Large intestine (tissue), 3 donors: Measurements from ENCODE around the gene TMOD1. TPM values are rescaled to one million over a fixed set of nuclear protein-coding genes. Genes with fewer than 3 reads are reported as not detected.

Experiments
- DNase-seq, 2 donors: peaks; one replicate each; pipeline versions ENCODE4 v3.0.0 to v3.0.0-alpha.2; 2013
- H3K27ac ChIP-seq: one replicate; pipeline ENCODE4 v1.5.1; 2013; ENCODE audit warnings: low read length
- H3K27me3 ChIP-seq: 2 replicates; pipeline ENCODE4 v1.6.1; 2013; ENCODE audit warnings: low read length; ENCODE audit not compliant: control insufficient read depth, insufficient read depth
- H3K36me3 ChIP-seq: 2 replicates; pipeline ENCODE4 v1.6.1; 2013; ENCODE audit warnings: low read length; ENCODE audit not compliant: control insufficient read depth, insufficient read depth
- H3K4me1 ChIP-seq: one replicate; pipeline ENCODE4 v1.6.1; 2013; ENCODE audit warnings: low read length; ENCODE audit not compliant: control insufficient read depth, insufficient read depth
- H3K4me3 ChIP-seq: one replicate; pipeline ENCODE4 v1.5.1; 2013; ENCODE audit warnings: low read length
- H3K9me3 ChIP-seq: one replicate; pipeline ENCODE4 v1.6.1; 2013; ENCODE audit warnings: mild to moderate bottlenecking, low read depth, low read length, moderate library complexity; ENCODE audit not compliant: control insufficient read depth
- WGBS: methylation state at CpG from one replicate; pipeline ENCODE4 v1.1.5; 2013; ENCODE audit warnings: low lambda C conversion rate; ENCODE audit not compliant: insufficient coverage; 5-methylcytosine and 5-hydroxymethylcytosine counted together
- polyA plus RNA-seq: library from polyadenylated mRNA; unstranded; fragments of 120-200 nt; gene quantifications from one replicate; pipeline ENCODE4 v1.2.1, GENCODE V29; 2013

TMOD1 gene
- polyA plus RNA-seq, 1 donor = 8.9 TPM

GRCh38 chr9:97547098-97547829, 45.8 kb downstream of the TMOD1 start:
- WGBS = no CpG with 5 or more reads among the region's 3 CpGs
- H3K27me3 ChIP-seq = no peaks in the 10 kb centered on the region
- H3K36me3 ChIP-seq = no peaks in the 10 kb centered on the region
- no peak overlapping the region for H3K4me3 ChIP-seq
- no peaks in the 10 kb centered on the region for H3K4me1 ChIP-seq
- no peak overlapping the region for H3K27ac ChIP-seq
- no peak for DNase-seq
- no peaks in the 10 kb centered on the region for H3K9me3 ChIP-seq

GRCh38 chr9:97548379-97548778, 46.9 kb downstream of the TMOD1 start:
- Histone ChIP-seq H3K4me1 (no peaks in the 10 kb centered on the region), H3K9me3 (no peaks in the 10 kb centered on the region), H3K4me3 (no peak overlapping the region), H3K36me3 (no peaks in the 10 kb centered on the region), H3K27me3 (no peaks in the 10 kb centered on the region), H3K27ac (no peak overlapping the region)
- WGBS = 80% methylated on average over 1 of the region's 5 CpGs
- DNase-seq = no peak

GRCh38 chr9:97548819-97549540, 47.5 kb downstream of the TMOD1 start:
- Histone ChIP-seq H3K27ac (no peak overlapping the region), H3K27me3 (no peaks in the 10 kb centered on the region), H3K4me1 (no peaks in the 10 kb centered on the region), H3K4me3 (no peak overlapping the region), H3K36me3 (no peaks in the 10 kb centered on the region), H3K9me3 (no peaks in the 10 kb centered on the region)
- no peak for DNase-seq
- no CpG with 5 or more reads among the region's 3 CpGs for WGBS

DNA sequence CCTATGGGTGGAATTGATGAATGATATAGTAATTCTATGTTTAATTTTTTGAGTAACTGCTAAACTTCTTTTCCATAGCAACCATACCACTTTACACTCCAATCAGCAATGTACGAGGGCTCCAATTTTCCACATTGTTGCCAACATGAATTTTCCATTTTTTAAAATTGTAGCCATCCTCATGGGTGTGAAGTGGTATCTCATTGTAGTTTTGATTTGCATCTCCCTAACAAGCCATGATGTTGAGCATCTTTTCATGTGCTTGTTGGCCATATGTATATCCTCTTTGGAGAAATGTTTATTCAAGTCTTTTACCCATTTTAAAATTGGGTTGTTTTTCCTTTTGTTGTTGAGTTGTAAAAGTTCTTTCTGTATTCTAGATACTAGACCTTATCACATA, 48.9 kb downstream of the TMOD1 start:
- no peak for DNase-seq
- H3K27ac ChIP-seq = no peak overlapping the region
- no peaks in the 10 kb centered on the region for H3K27me3 ChIP-seq
- H3K4me3 ChIP-seq = no peak overlapping the region
- H3K4me1 ChIP-seq = no peaks in the 10 kb centered on the region
- 80% methylated on average over 1 of the region's 1 CpG for WGBS
- H3K36me3 ChIP-seq = no peaks in the 10 kb centered on the region
- H3K9me3 ChIP-seq = no peaks in the 10 kb centered on the region

DNA sequence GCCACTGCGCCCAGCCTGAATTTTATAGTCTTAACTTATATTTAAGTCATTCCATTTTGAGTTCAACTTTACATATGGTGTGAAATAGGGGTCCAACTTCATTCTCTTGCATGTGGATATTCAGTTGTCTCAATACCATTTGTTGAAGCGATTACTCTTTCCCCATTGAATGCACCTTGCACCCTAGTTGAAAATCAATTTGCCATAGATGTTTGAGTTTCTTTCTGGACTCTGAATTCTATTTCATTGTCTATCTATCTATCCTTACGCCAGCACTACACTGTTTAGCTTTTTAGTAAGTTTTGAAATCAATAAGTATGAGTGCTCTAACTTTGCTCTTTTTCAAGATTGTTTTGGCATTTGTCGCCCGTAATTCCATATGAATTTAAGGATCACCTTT, 49.8 kb downstream of the TMOD1 start:
- Histone ChIP-seq H3K27me3 (no peaks in the 10 kb centered on the region), H3K36me3 (no peaks in the 10 kb centered on the region), H3K27ac (no peak overlapping the region), H3K4me3 (no peak overlapping the region), H3K4me1 (no peaks in the 10 kb centered on the region), H3K9me3 (no peaks in the 10 kb centered on the region)
- no peak for DNase-seq
- 100% methylated on average over 1 of the region's 5 CpGs for WGBS

DNA sequence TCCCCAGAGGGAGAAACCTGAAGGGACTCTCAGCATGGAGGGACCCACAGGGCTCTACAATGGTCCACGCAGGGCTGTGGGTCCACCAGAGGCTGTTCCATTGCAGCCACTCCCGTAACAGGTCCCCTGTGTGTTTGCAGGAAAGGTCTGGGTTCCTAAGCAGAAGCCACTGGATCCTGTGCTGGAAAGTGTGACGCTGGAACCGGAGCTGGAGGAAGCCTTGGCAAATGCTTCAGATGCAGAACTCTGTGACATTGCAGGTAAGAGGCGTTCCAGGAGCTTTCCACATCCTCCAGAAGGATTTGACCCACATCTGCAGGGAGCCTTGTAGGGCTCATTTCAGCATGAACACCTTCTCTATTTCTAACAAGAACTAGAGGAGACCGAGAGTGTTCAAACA, 51.7 kb downstream of the TMOD1 start:
- DNase-seq = no peak
- Histone ChIP-seq H3K4me3 (no peak overlapping the region), H3K9me3 (no peaks in the 10 kb centered on the region), H3K4me1 (no peaks in the 10 kb centered on the region), H3K27me3 (no peaks in the 10 kb centered on the region), H3K36me3 (no peaks in the 10 kb centered on the region), H3K27ac (no peak overlapping the region)
- WGBS = no CpG with 5 or more reads among the region's 6 CpGs

GRCh38 chr9:97553841-97554240, 52.4 kb downstream of the TMOD1 start:
- no CpG with 5 or more reads among the region's 5 CpGs for WGBS
- Histone ChIP-seq H3K27me3 (no peaks in the 10 kb centered on the region), H3K36me3 (no peaks in the 10 kb centered on the region), H3K9me3 (no peaks in the 10 kb centered on the region), H3K4me3 (no peak overlapping the region), H3K4me1 (no peaks in the 10 kb centered on the region), H3K27ac (no peak overlapping the region)
- no peak for DNase-seq

DNA sequence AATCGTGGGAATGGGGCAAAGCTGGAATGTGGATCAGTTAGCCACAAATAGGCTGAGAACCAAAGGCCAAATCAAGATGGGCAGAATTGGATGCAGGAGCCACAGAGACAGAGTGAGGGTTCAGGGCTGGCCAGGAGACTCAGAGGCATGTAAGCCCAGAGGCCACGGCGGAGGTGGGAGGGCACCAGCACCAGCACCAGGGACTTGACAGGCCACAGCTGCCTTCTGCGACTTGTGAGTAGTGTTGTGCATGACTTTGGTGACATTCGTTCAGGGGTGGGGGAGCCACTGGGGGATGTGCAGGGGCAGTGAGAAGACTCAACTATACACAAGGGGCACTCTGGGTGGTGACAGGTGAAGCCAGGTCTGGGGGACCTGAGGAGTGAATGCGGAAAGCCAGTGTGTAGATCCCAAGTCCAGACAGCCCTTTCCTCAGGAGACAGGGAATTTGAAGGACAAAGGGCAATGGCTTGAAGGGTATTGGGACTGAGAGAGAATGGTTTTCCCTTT, 53.2 kb downstream of the TMOD1 start:
- no peaks in the 10 kb centered on the region for H3K9me3 ChIP-seq
- no peaks in the 10 kb centered on the region for H3K27me3 ChIP-seq
- WGBS = no CpG with 5 or more reads among the region's 6 CpGs
- H3K4me3 ChIP-seq = no peak overlapping the region
- H3K36me3 ChIP-seq = no peaks in the 10 kb centered on the region
- no peak for DNase-seq
- H3K27ac ChIP-seq = no peak overlapping the region
- H3K4me1 ChIP-seq = no peaks in the 10 kb centered on the region

- Histone ChIP-seq H3K27me3 (no peaks in the 10 kb centered on the region), H3K9me3 (no peaks in the 10 kb centered on the region), H3K27ac (no peak overlapping the region), H3K4me1 (no peaks in the 10 kb centered on the region), H3K36me3 (no peaks in the 10 kb centered on the region), H3K4me3 (no peak overlapping the region)
- DNase-seq = peak; percentile 17 to 49
- WGBS = no CpG with 5 or more reads among the region's 15 CpGs
Measured at GRCh38 chr9:97555164-97555563, 53.7 kb downstream of the TMOD1 start.

DNA sequence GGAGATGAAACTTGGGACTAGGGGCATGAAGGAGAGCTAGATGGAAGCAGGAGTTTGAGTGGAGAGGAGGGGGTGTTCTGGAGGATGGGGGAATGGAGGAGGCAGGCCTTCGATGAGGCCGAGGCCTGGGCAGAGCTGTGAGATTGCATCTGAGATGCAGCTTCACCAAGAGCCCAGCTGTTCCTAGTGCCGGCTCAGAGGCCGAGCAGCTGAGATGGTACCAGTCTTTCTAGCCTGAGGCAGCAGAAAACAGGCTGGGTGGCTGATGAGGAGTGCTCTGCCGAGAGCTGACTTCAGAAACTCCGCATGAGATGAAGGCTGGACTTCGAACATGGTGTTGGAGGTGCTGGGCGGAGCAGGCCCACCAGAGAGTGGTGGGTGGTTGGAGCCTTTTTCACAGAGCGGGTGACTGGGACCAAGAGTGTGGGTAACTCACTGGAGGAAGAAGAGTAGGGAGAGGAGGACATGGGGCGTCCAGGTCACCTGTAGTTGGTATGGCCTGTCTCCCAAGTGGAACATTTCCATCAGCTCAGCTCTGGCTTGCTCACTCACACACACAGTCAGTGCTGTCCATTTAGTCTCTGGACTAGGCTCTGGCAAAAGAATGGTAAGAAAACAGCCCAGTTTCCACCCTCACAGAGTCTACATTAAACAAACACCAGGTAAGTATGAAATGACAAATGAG, 54.7 kb downstream of the TMOD1 start:
- no peak for DNase-seq
- Histone ChIP-seq H3K9me3 (no peaks in the 10 kb centered on the region), H3K27ac (no peak overlapping the region), H3K27me3 (no peaks in the 10 kb centered on the region), H3K4me3 (no peak overlapping the region), H3K36me3 (no peaks in the 10 kb centered on the region), H3K4me1 (no peaks in the 10 kb centered on the region)
- no CpG with 5 or more reads among the region's 10 CpGs for WGBS
